ENCODE results near the gene RNF150.
"Not testable (repeated sequence)": the region's sequence is repeated elsewhere in the genome, so short reads cannot be mapped to it uniquely, and the experiment has no call there.

RNF150 gene

DNA sequence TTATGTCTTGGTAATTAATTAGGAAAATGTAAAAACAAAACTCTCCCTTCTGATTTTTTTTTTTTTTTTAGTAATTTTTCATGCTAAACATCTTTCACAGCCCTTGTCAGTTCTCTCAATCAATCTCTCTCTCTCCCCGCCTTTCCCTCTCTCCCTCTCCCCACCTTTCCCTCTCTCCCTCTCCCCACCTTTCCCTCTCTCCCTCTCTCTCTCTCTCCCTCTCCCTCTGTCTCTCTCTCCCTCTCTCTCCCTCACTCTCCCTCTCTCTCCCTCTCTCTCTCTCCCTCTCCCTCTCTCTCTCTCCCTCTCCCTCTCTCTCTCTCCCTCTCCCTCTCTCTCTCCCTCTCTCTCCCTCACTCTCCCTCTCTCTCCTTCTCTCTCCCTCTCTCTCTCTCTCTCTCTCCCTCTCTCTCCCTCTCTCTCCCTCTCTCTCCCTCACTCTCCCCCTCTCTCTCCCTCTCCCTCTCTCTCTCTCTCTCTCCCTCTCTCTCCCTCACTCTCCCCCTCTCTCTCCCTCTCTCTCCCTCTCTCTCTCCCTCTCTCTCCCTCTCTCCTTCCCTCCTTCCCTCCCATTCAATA is 322.6 kb downstream of the RNF150 start:
- not testable (repeated sequence) for DNase-seq
